ENCODE data around the gene GCC2. TPM values are rescaled to one million over a fixed set of nuclear protein-coding genes. Genes with fewer than 3 reads are reported as not detected.
A peak's percentile ranks its signal among the peaks of the same experiment; 100 is the strongest.

Gene GCC2
- polyA plus RNA-seq, 1 of the 3 experiments (the other 2 are of a cell fraction), result 4.5 TPM

DNA sequence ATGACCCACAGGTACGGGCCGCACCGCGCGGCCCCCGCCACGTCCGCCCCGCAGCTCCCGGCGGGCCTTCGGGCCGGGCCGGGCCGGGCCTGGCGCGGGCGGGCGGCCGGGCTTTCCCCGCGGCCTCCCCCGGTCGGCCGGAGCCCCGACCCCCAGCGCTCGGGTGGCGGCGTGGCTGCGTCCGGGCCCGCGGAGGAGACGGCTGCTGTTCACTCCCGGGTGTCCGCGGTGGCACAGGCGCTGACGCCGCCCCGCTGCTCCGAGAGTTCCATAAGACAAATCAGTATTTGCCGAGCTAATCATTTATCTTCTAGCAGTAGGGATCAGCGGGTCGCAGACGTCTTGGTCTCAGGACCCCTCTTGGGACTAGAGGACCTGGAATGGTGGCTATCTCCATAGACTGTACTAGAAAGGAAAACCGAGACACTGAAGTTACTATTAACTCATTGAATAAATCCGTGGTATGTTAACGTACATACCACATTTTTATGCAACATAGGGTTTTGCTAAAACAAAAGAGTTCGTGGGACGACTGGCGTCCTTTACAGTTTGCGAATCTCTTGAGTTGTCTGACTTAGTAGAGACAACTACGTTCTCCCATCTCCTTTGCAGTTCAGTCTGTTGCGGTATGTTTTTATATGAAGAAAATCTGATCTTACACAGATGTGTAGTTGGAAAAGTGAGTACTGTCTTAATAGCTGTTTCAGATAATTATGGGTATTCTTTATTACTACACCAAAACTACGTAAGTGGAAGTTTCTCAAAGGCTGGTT, 85.8 kb downstream of the GCC2 start:
- H3K27ac ChIP-seq (ENCODE audit: low read depth in 2 of 2, low read length in 1 of 2), result peak overlapping the region; percentile 79 to 85
- peaks cover 12% of the 10 kb centered on the region in 2 experiments; a peak in 3 of 4 replicates for H3K4me1 ChIP-seq (ENCODE audit: control insufficient read depth in 1 of 2, insufficient read depth in 2 of 2, low read depth in 1 of 2, low read length in 1 of 2)
- no peak for DNase-seq
- no peaks in the 10 kb centered on the region for H3K36me3 ChIP-seq (replicated peaks in 1 of 2; ENCODE audit: control insufficient read depth in 1 of 2, insufficient read depth in 2 of 2, low read length in 1 of 2)
- peaks cover 50% of the 10 kb centered on the region for H4K20me1 ChIP-seq (ENCODE audit: insufficient read depth)
- H3K9ac ChIP-seq, result peak overlapping the region; percentile 92
- H3K79me2 ChIP-seq (ENCODE audit: insufficient read depth), result peaks cover 69% of the 10 kb centered on the region
- TF ChIP-seq FOSL2 (IDR thresholded peaks at IDR 0.05; ENCODE audit: borderline replicate concordance, low read depth), result no peak
- TF ChIP-seq SMC3 (IDR thresholded peaks at IDR 0.05; ENCODE audit: low read depth, low read length), result no peak
- no peak for TF ChIP-seq MXI1 (IDR thresholded peaks at IDR 0.05; ENCODE audit: low read depth, low read length)
- no peak for TF ChIP-seq NFIC (IDR thresholded peaks at IDR 0.05; ENCODE audit: borderline replicate concordance)
- TF ChIP-seq FOXM1 (IDR thresholded peaks at IDR 0.05; ENCODE audit: low read depth), result no peak
- no peak for TF ChIP-seq TAF1 (IDR thresholded peaks at IDR 0.05; ENCODE audit: borderline replicate concordance, low read depth, low read length)
- TF ChIP-seq CHD2 (IDR thresholded peaks at IDR 0.05; ENCODE audit: low read length, partially characterized antibody), result no peak
- CTCF ChIA-PET, result interaction anchor here (1.4 to 3.3 kb wide), 4 partner anchors 9 to 102 kb away, joined by 4 to 14 read pairs (median 10); no protein-coding TSS in a partner anchor
- H3F3A ChIP-seq (replicated peaks; ENCODE audit: insufficient read depth), result peaks cover 12% of the 10 kb centered on the region
- peak overlapping the region; percentile 87 to 98 for H3K4me3 ChIP-seq (ENCODE audit: low read depth in 2 of 2, low read length in 1 of 2)
- POLR2A ChIA-PET, result no interaction called here
- H3K4me2 ChIP-seq, result peak overlapping the region; percentile 76
- no peaks in the 10 kb centered on the region for H3K9me3 ChIP-seq
- no peaks in the 10 kb centered on the region for H3K9me2 ChIP-seq
- H3K27me3 ChIP-seq (ENCODE audit: insufficient read depth), result no peaks in the 10 kb centered on the region
- WGBS (ENCODE audit: low lambda C conversion rate), result 0% methylated on average over 26 of the region's 57 CpGs
- H2AFZ ChIP-seq (ENCODE audit: low read depth), result peak overlapping the region; percentile 73; the same call in 1 of the 2 replicates

DNA sequence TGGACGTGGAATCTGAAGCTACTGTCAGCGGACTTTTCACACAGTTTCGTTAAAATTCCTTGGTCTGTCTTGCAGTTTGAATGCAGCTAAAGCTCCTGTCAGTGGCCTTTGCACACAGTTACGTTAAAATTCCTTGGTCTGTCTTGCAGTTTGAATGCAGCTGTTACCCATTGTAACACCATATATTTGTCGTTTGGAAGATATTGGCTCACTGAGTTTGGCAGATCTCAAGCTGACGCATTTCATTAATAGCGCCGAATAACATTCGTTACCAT, 86.3 kb downstream of the GCC2 start:
- ChIA-PET POLR2A (no interaction called here), CTCF (interaction anchor here (1.4 to 3.3 kb wide), 4 partner anchors 9 to 101 kb away, joined by 4 to 14 read pairs (median 10); no protein-coding TSS in a partner anchor)
- peaks cover 54% of the 10 kb centered on the region for H4K20me1 ChIP-seq (ENCODE audit: insufficient read depth)
- H3K27ac ChIP-seq (ENCODE audit: low read depth in 2 of 2, low read length in 1 of 2), result peak overlapping the region; percentile 79 to 85; a peak in 3 of 4 replicates
- H3K36me3 ChIP-seq (replicated peaks in 1 of 2; ENCODE audit: control insufficient read depth in 1 of 2, insufficient read depth in 2 of 2, low read length in 1 of 2), result peaks cover 0 to under 1% of the 10 kb centered on the region in 2 experiments
- peak overlapping the region; percentile 92 for H3K9ac ChIP-seq
- no peaks in the 10 kb centered on the region for H3K27me3 ChIP-seq (ENCODE audit: insufficient read depth)
- H3K9me3 ChIP-seq, result no peaks in the 10 kb centered on the region
- TF ChIP-seq RCOR1 (IDR thresholded peaks at IDR 0.05; ENCODE audit: low read length) (no peak), NRF1 (IDR thresholded peaks at IDR 0.05; ENCODE audit: low read depth, low read length) (no peak), SIN3A (IDR thresholded peaks at IDR 0.05; ENCODE audit: borderline replicate concordance, low read depth, low read length) (0 out of 2 replicates have a peak, but pooled peaks have one; percentile 13), TEAD4 (IDR thresholded peaks at IDR 0.05; ENCODE audit: borderline replicate concordance, insufficient read depth) (no peak), NFIC (IDR thresholded peaks at IDR 0.05; ENCODE audit: borderline replicate concordance) (no peak), FOXJ3 (CRISPR knock-in tag; IDR thresholded peaks at IDR 0.05) (no peak), TCF12 (IDR thresholded peaks at IDR 0.05) (no peak), RXRA (IDR thresholded peaks at IDR 0.05; ENCODE audit: borderline replicate concordance, low read depth) (no peak)
- TF ChIP-seq, protein P1, sequence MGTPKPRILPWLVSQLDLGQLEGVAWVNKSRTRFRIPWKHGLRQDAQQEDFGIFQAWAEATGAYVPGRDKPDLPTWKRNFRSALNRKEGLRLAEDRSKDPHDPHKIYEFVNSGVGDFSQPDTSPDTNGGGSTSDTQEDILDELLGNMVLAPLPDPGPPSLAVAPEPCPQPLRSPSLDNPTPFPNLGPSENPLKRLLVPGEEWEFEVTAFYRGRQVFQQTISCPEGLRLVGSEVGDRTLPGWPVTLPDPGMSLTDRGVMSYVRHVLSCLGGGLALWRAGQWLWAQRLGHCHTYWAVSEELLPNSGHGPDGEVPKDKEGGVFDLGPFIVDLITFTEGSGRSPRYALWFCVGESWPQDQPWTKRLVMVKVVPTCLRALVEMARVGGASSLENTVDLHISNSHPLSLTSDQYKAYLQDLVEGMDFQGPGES (IDR thresholded peaks at IDR 0.05; ENCODE audit: low read depth, low read length), result no peak
- no peaks in the 10 kb centered on the region for H3K9me2 ChIP-seq
- peaks cover 70% of the 10 kb centered on the region for H3K79me2 ChIP-seq (ENCODE audit: insufficient read depth)
- H3K4me3 ChIP-seq (ENCODE audit: low read depth in 2 of 2, low read length in 1 of 2), result peak overlapping the region; percentile 87 to 98
- 0 out of 2 replicates have a peak overlapping the region, but pooled peaks have one; percentile 73 for H2AFZ ChIP-seq (ENCODE audit: low read depth)
- H3F3A ChIP-seq (replicated peaks; ENCODE audit: insufficient read depth), result peaks cover 12% of the 10 kb centered on the region
- peaks cover 12% of the 10 kb centered on the region in 2 experiments; a peak in 3 of 4 replicates for H3K4me1 ChIP-seq (ENCODE audit: control insufficient read depth in 1 of 2, insufficient read depth in 2 of 2, low read depth in 1 of 2, low read length in 1 of 2)
- DNase-seq, result no peak
- H3K4me2 ChIP-seq, result peak overlapping the region; percentile 76
- WGBS (ENCODE audit: low lambda C conversion rate), result 25% methylated on average over 9 of the region's 9 CpGs

All from SK-N-SH (cell line).